HG02973 (cell line): ENCODE results near the gene IPO11.
"Not testable (repeated sequence)": the region's sequence is repeated elsewhere in the genome, so short reads cannot be mapped to it uniquely, and the experiment has no call there.

Experiments used
- ATAC-seq: cut with Tn5 transposase; IDR thresholded peaks from one replicate; pipeline ENCODE4 v1.9.1; 2021; ENCODE audit warnings: moderate library complexity; ENCODE audit not compliant: unreplicated experiment

IPO11 gene

GRCh38 chr5:62508760-62509159 is 96.2 kb downstream of the IPO11 start:
- ATAC-seq, result not testable (repeated sequence)

- ATAC-seq, result no peak
Measured at GRCh38 chr5:62509806-62510205, 97.2 kb downstream of the IPO11 start.

- not testable (repeated sequence) for ATAC-seq
Measured at GRCh38 chr5:62513085-62513484, 100.5 kb downstream of the IPO11 start.

GRCh38 chr5:62514510-62515119 is 102.1 kb downstream of the IPO11 start:
- no peak for ATAC-seq

GRCh38 chr5:62520812-62521211 is 108.2 kb downstream of the IPO11 start:
- ATAC-seq, result not testable (repeated sequence)

- ATAC-seq, result no peak
Measured at GRCh38 chr5:62521319-62521718, 108.8 kb downstream of the IPO11 start.

GRCh38 chr5:62522811-62523210 is 110.2 kb downstream of the IPO11 start:
- no peak for ATAC-seq

- no peak for ATAC-seq
Measured at GRCh38 chr5:62533597-62533996, 121.0 kb downstream of the IPO11 start.

- no peak for ATAC-seq
Measured at GRCh38 chr5:62534461-62535236, 122.1 kb downstream of the IPO11 start.

GRCh38 chr5:62536232-62536631 is 123.7 kb downstream of the IPO11 start:
- no peak for ATAC-seq

- ATAC-seq, result no peak
Measured at GRCh38 chr5:62536783-62537182, 124.2 kb downstream of the IPO11 start.

- ATAC-seq, result no peak
Measured at GRCh38 chr5:62538017-62538942, 125.7 kb downstream of the IPO11 start.

GRCh38 chr5:62542720-62543119 is 130.2 kb downstream of the IPO11 start:
- ATAC-seq, result no peak

GRCh38 chr5:62547945-62548630 is 135.5 kb downstream of the IPO11 start:
- no peak for ATAC-seq

GRCh38 chr5:62550103-62550502 is 137.5 kb downstream of the IPO11 start:
- ATAC-seq, result no peak

GRCh38 chr5:62555930-62556329 is 143.4 kb downstream of the IPO11 start:
- ATAC-seq, result no peak

- no peak for ATAC-seq
Measured at GRCh38 chr5:62558941-62559340, 146.4 kb downstream of the IPO11 start.

- ATAC-seq, result no peak
Measured at GRCh38 chr5:62560786-62561185, 148.2 kb downstream of the IPO11 start.

GRCh38 chr5:62561896-62562295 is 149.3 kb downstream of the IPO11 start:
- no peak for ATAC-seq

- no peak for ATAC-seq
Measured at GRCh38 chr5:62562867-62563266, 150.3 kb downstream of the IPO11 start.

GRCh38 chr5:62564101-62564500 is 151.5 kb downstream of the IPO11 start:
- no peak for ATAC-seq
